IPS-20b (cell line): Measurements from ENCODE around the gene LRRC75B.
"Not testable (repeated sequence)": the region's sequence is repeated elsewhere in the genome, so short reads cannot be mapped to it uniquely, and the experiment has no call there.

Experiments
- H3K27ac ChIP-seq: one replicate; pipeline ENCODE4 v1.5.1; 2013; ENCODE audit warnings: low read length
- H3K27me3 ChIP-seq: 2 replicates; pipeline ENCODE4 v1.6.1; 2013; ENCODE audit warnings: mild to moderate bottlenecking, low read length, inconsistent platforms; ENCODE audit not compliant: insufficient read depth
- H3K36me3 ChIP-seq: 2 replicates; pipeline ENCODE4 v1.6.1; 2013; ENCODE audit warnings: low read depth, mild to moderate bottlenecking, inconsistent platforms, low read length, moderate library complexity; ENCODE audit not compliant: insufficient read depth
- H3K4me1 ChIP-seq: 2 replicates; pipeline ENCODE4 v1.6.1; 2013; ENCODE audit warnings: mild to moderate bottlenecking, control low read depth, inconsistent platforms, low read length, moderate library complexity; ENCODE audit not compliant: insufficient read depth
- H3K4me3 ChIP-seq: 2 replicates; pipeline ENCODE4 v1.5.1; 2013; ENCODE audit warnings: mild to moderate bottlenecking, low read length, inconsistent platforms
- H3K9ac ChIP-seq: 2 replicates; pipeline ENCODE4 v1.6.1; 2013; ENCODE audit warnings: low read depth, mild to moderate bottlenecking, inconsistent platforms, low read length, moderate library complexity
- H3K9me3 ChIP-seq: 2 replicates; pipeline ENCODE4 v1.6.1; 2013; ENCODE audit warnings: mild to moderate bottlenecking, low read depth, low read length, inconsistent platforms; ENCODE audit not compliant: insufficient read depth

LRRC75B gene

DNA sequence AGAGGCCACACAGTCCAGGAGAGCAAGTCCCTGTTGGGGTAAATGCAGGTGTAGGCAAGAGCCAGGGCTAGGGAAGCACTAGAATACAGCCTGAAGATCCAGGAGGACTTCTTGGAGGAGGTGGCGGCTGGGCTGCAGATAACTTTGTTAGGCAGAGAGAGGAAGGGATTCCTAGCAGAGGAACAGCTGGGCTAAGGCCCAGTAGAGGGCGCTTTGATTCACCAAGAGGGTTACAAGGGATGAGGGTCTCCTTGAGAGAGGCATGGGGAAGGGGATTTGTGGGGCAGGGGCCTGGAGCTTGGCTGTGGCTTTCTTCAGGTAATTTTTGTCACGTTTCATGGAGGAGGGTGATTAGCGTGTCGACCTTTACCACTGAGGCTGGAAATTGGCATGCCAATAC is 28.4 kb upstream of the LRRC75B start:
- H3K27me3 ChIP-seq, H3K9ac ChIP-seq, H3K4me3 ChIP-seq, H3K9me3 ChIP-seq, H3K4me1 ChIP-seq, H3K36me3 ChIP-seq, H3K27ac ChIP-seq: not testable (repeated sequence)

- not testable (repeated sequence) for H3K27me3 ChIP-seq, H3K4me1 ChIP-seq, H3K27ac ChIP-seq, H3K4me3 ChIP-seq, H3K9me3 ChIP-seq, H3K9ac ChIP-seq, H3K36me3 ChIP-seq
Measured at GRCh38 chr22:24614794-24615193, 21.9 kb upstream of the LRRC75B start.

DNA sequence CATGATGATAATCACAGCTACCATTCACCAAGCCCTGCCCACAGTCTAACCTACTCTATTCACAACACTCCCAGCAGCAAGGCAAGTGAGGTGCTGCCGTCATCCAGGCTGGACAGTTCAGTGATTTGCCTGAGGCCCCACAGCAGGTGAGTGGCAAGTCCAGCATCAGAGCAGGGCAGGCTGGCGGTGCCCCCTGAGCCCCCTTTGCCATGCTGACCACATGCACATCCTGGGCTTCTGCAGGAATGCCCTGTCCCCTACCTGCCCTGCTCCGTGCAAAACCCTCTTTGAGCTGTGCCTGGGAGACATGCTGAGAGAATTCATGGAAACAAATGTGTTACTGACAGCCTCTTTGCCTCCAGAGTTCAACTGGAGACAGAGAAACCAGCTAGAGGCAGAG is 17.0 kb upstream of the LRRC75B start:
- not testable (repeated sequence) for H3K4me1 ChIP-seq

DNA sequence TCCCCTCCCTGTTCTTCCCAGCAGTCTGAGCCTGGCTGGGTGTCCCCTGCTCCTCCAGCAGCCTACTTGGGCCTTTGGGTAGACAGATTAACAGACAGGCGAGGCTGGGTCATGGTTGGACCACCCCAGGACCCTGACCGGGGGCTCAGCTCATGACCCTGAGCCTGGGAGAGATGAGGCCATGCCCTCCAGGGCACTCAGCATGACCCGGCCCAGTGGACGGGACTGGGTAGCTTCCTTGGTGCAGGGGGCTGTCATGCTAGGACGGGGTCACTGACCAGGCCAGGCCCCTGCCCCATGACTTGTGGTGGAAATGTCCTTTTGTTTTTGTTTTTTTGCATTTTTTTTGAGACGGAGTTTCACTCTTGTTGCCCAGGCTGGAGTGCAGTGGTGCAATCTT is 15.5 kb upstream of the LRRC75B start:
- H3K4me1 ChIP-seq, H3K27me3 ChIP-seq, H3K36me3 ChIP-seq, H3K27ac ChIP-seq, H3K9ac ChIP-seq, H3K4me3 ChIP-seq, H3K9me3 ChIP-seq: not testable (repeated sequence)

More for the DNA sequence above, 17.0 kb upstream of the LRRC75B start:
- H3K36me3 ChIP-seq, H3K9ac ChIP-seq, H3K9me3 ChIP-seq, H3K27me3 ChIP-seq, H3K4me3 ChIP-seq, H3K27ac ChIP-seq: not testable (repeated sequence)

DNA sequence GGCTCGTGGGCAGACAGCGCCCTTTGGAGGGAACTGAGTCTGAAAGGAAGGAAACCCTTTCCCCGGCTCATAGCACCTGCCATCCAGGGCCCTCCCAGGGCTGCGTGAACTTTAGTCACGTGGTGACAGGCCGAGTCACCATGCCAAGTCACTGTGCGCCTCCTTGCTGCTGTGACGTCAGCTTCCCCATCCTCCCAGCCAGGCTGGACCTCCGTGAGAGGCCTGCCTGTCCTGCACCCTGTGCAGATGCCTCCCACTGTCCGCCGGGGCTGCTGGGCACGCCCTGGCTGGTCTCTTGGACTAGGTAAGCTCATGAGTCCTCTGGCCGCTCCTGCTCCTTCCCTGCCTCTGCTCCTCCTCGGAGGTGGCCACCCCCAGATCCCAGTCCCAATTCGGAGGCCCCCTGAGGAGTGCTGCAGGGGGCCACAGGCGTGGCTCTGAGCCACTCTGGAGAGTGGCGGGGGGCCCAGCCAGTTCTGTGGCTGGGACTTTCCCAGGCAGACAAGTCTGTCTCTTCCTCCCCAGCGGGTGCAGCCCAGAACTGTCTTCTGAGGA is 14.6 kb upstream of the LRRC75B start:
- H3K9ac ChIP-seq, H3K4me3 ChIP-seq, H3K27me3 ChIP-seq, H3K36me3 ChIP-seq, H3K9me3 ChIP-seq, H3K27ac ChIP-seq, H3K4me1 ChIP-seq: not testable (repeated sequence)

DNA sequence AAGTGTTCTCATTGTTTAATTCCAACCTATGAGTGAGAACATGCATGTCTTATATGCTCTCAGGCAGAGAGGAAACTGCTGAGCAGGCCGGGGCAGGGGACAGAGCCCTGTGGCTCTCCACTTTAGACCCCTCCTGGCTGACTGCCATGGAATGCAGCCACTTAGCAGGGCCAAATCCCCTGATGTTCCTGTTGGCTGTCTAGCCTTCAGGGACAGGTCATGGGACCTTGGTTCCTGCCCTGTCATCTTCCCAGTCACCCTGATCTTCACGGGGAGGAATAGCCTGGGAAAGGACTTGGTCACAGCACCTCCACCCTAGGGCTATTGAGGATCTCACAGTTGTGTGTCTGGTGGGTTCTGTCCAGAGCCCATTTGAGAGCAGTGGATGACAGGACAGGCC is 13.5 kb upstream of the LRRC75B start:
- not testable (repeated sequence) for H3K4me3 ChIP-seq, H3K9ac ChIP-seq, H3K36me3 ChIP-seq, H3K27me3 ChIP-seq, H3K27ac ChIP-seq, H3K9me3 ChIP-seq, H3K4me1 ChIP-seq

DNA sequence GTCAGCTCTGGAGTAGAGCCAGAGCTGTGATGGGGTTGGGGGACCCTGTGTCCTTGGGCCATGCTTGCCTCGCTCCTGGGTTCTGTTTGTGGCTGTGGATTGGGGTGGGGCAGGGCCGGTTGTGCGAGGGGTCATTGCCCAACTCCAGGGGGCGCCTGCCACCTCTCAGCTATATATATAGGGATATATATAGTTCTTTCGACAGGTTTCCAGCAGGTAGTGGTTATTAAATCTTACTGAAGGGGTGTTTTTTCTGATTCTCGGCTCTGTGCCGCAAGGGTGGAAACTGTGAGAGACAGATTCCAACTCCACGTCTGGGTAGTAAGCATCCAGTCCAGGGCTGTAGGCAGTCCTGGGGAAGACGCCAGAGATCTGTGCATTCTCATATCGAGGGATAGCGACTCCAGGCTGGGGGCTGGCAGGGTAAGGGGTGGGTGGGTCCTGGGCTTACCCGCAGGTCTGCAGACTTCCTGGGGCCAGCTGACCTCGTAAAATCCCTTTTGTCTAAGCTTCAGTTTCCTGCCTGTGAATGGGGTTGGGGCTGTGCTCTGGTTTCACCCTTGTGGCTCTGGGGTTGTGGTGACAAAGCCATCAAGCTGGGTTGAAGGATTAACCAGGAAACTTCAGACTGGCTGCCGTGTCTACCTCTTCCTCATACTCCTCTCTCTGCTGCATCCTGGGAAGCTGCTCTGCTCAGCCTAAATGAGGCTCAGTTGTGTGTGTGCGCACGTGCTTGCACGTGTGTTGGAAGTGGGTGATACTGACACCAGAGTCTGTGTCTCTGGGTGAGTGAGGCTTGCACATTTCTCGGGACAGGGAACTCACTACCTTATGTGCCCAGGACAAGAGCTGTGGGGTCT is 11.1 kb upstream of the LRRC75B start:
- not testable (repeated sequence) for H3K4me1 ChIP-seq, H3K27me3 ChIP-seq, H3K4me3 ChIP-seq, H3K36me3 ChIP-seq, H3K27ac ChIP-seq, H3K9ac ChIP-seq, H3K9me3 ChIP-seq

- H3K4me1 ChIP-seq, H3K9ac ChIP-seq, H3K27ac ChIP-seq, H3K36me3 ChIP-seq, H3K4me3 ChIP-seq, H3K9me3 ChIP-seq, H3K27me3 ChIP-seq: not testable (repeated sequence)
Measured at GRCh38 chr22:24602847-24603769, 10.2 kb upstream of the LRRC75B start, which contains the start of gene GGT1. GGT1 (plus strand) TSS chr22:24603193; CDS start chr22:24611082, 7,889 bp downstream.

DNA sequence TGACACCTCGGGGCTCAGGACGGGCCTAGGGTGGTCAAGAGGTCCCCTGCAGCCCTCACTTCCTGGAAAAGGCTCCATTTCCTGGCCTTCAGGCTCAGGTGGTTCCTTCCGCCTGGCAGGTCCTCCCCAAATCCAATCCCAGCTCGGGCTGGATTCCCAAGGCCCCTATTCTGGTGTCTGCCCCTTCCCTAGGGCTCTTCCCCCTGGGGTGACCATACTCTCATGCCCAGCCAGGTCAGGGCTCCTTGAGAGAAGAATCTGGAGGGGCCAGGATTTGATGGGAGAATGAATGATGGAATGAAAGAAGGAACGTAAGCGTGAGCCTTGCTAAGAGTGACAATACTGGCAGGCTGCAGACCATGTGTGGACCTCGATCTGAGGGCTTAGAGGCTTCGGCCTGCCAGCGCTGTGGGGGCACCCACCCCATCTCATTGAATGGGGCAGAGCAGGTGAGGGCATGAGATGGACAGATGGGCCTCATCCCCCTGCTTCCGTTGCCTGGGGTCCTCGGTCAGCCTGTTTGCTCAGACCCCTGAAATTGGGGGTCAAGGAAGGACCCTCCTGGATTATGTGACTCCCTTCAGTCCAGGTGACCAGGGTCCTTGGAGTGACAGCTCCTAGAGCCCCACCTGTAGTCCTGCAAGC is 9.4 kb upstream of the LRRC75B start:
- not testable (repeated sequence) for H3K27ac ChIP-seq, H3K9ac ChIP-seq, H3K36me3 ChIP-seq, H3K27me3 ChIP-seq, H3K9me3 ChIP-seq, H3K4me1 ChIP-seq, H3K4me3 ChIP-seq

- H3K9me3 ChIP-seq, result no peaks in the 10 kb centered on the region
- no peak overlapping the region for H3K9ac ChIP-seq
- no peak overlapping the region for H3K4me3 ChIP-seq
- no peaks in the 10 kb centered on the region for H3K27me3 ChIP-seq
- no peaks in the 10 kb centered on the region; the same call in 1 of the 2 replicates for H3K4me1 ChIP-seq
- no peaks in the 10 kb centered on the region for H3K36me3 ChIP-seq
- H3K27ac ChIP-seq, result no peak overlapping the region
Measured at GRCh38 chr22:24601217-24602104, 8.6 kb upstream of the LRRC75B start.
